ENCODE results near the gene TCF4.

Gene TCF4

GRCh38 chr18:55334875-55335274 is 253.1 kb downstream of the TCF4 start:
- no peak for ATAC-seq (ENCODE audit: low read depth)
- no peaks in the 10 kb centered on the region for H3K36me3 ChIP-seq (ENCODE audit: low read depth)
- no peaks in the 10 kb centered on the region for H3K27me3 ChIP-seq (ENCODE audit: insufficient read depth, poor library complexity, severe bottlenecking)
- H3K27ac ChIP-seq (ENCODE audit: poor library complexity, severe bottlenecking): no peak overlapping the region
- no peaks in the 10 kb centered on the region for H3K4me1 ChIP-seq (ENCODE audit: insufficient read depth, poor library complexity, severe bottlenecking)
- no peak for TF ChIP-seq CTCF (IDR thresholded peaks at IDR 0.05; ENCODE audit: poor library complexity, severe bottlenecking)
- DNase-seq (ENCODE audit: low spot score): no peak
- H3K4me3 ChIP-seq (ENCODE audit: severe bottlenecking): no peak overlapping the region
- H3K9me3 ChIP-seq (ENCODE audit: severe bottlenecking): no peaks in the 10 kb centered on the region

GRCh38 chr18:55331301-55331700 is 256.7 kb downstream of the TCF4 start:
- Histone ChIP-seq H3K27me3 (ENCODE audit: insufficient read depth, poor library complexity, severe bottlenecking) (no peaks in the 10 kb centered on the region), H3K27ac (ENCODE audit: poor library complexity, severe bottlenecking) (no peak overlapping the region), H3K9me3 (ENCODE audit: severe bottlenecking) (no peaks in the 10 kb centered on the region), H3K4me3 (ENCODE audit: severe bottlenecking) (no peak overlapping the region), H3K4me1 (ENCODE audit: insufficient read depth, poor library complexity, severe bottlenecking) (no peaks in the 10 kb centered on the region), H3K36me3 (ENCODE audit: low read depth) (no peaks in the 10 kb centered on the region)
- DNase-seq (ENCODE audit: low spot score) (no peak), ATAC-seq (ENCODE audit: low read depth) (no peak)
- TF ChIP-seq CTCF (IDR thresholded peaks at IDR 0.05; ENCODE audit: poor library complexity, severe bottlenecking): no peak

- no peak for TF ChIP-seq CTCF (IDR thresholded peaks at IDR 0.05; ENCODE audit: poor library complexity, severe bottlenecking)
- H3K4me1 ChIP-seq (ENCODE audit: insufficient read depth, poor library complexity, severe bottlenecking): no peaks in the 10 kb centered on the region
- no peak for DNase-seq (ENCODE audit: low spot score)
- no peak overlapping the region for H3K4me3 ChIP-seq (ENCODE audit: severe bottlenecking)
- ATAC-seq (ENCODE audit: low read depth): no peak
- no peaks in the 10 kb centered on the region for H3K36me3 ChIP-seq (ENCODE audit: low read depth)
- H3K9me3 ChIP-seq (ENCODE audit: severe bottlenecking): no peaks in the 10 kb centered on the region
- H3K27ac ChIP-seq (ENCODE audit: poor library complexity, severe bottlenecking): no peak overlapping the region
- peaks cover 7% of the 10 kb centered on the region for H3K27me3 ChIP-seq (ENCODE audit: insufficient read depth, poor library complexity, severe bottlenecking)
These were observed 259.7 kb downstream of the TCF4 start for GRCh38 chr18:55328301-55328700.

GRCh38 chr18:55327454-55327853 is 260.5 kb downstream of the TCF4 start:
- Histone ChIP-seq H3K27me3 (ENCODE audit: insufficient read depth, poor library complexity, severe bottlenecking) (peaks cover 16% of the 10 kb centered on the region), H3K9me3 (ENCODE audit: severe bottlenecking) (no peaks in the 10 kb centered on the region), H3K4me1 (ENCODE audit: insufficient read depth, poor library complexity, severe bottlenecking) (no peaks in the 10 kb centered on the region), H3K27ac (ENCODE audit: poor library complexity, severe bottlenecking) (no peak overlapping the region), H3K4me3 (ENCODE audit: severe bottlenecking) (no peak overlapping the region), H3K36me3 (ENCODE audit: low read depth) (no peaks in the 10 kb centered on the region)
- no peak for DNase-seq (ENCODE audit: low spot score)
- no peak for ATAC-seq (ENCODE audit: low read depth)
- TF ChIP-seq CTCF (IDR thresholded peaks at IDR 0.05; ENCODE audit: poor library complexity, severe bottlenecking): no peak

GRCh38 chr18:55326134-55326533 is 261.9 kb downstream of the TCF4 start:
- H3K36me3 ChIP-seq (ENCODE audit: low read depth): no peaks in the 10 kb centered on the region
- TF ChIP-seq CTCF (IDR thresholded peaks at IDR 0.05; ENCODE audit: poor library complexity, severe bottlenecking): no peak
- no peak for ATAC-seq (ENCODE audit: low read depth)
- peaks cover 24% of the 10 kb centered on the region for H3K27me3 ChIP-seq (ENCODE audit: insufficient read depth, poor library complexity, severe bottlenecking)
- no peak overlapping the region for H3K4me3 ChIP-seq (ENCODE audit: severe bottlenecking)
- H3K27ac ChIP-seq (ENCODE audit: poor library complexity, severe bottlenecking): no peak overlapping the region
- no peaks in the 10 kb centered on the region for H3K4me1 ChIP-seq (ENCODE audit: insufficient read depth, poor library complexity, severe bottlenecking)
- no peaks in the 10 kb centered on the region for H3K9me3 ChIP-seq (ENCODE audit: severe bottlenecking)
- no peak for DNase-seq (ENCODE audit: low spot score)
